LNCAP (cell line): ENCODE measurements around the gene YTHDF1.

Source experiments
- CTCF ChIP-seq: fragments of 450-650 bp; IDR thresholded peaks from 2 replicates; pipeline ENCODE4 v1.5.1; 2017; ENCODE audit warnings: mild to moderate bottlenecking

The YTHDF1 gene

DNA sequence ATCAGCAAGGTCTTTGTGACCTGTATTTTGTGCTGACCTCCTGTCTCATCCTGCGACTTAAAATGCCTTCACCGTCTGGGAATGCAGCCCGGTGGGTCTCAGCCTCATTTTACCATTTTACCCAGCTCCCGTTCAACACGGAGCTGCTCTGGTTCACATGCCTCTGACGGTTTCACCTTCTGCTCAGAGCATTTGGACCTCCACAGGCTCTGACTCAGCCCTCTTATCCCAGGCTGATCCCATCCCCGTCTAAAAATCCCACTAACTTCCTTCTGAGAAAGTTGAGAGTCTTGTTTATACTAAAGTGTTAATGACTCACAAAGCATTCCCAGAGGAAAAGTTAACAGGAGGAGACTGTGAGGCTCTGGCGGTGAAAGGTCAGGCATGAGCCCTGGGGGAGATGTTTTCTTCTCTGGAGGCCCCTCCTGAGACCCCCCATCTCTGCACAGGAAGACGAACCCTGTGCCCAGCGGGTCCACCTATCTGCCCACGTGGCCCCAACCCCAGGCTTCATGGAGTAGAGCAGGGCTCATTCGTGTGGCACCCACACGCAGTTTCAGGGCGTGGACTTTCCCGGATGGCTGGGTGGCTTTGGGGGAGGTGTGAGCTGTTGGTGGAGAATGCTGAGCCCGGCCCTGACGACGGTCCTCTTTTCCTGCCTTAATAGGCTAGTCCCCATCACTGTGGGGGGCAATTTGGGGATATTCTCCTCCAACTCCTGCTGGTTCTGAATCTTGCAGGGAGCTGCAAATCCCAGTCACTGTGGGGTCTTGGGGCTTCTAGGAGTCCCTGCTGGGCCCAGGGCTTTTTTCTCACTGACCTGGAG, 16.5 kb upstream of the YTHDF1 start:
- no peak for TF ChIP-seq CTCF

GRCh38 chr20:63230800-63231268, 14.9 kb upstream of the YTHDF1 start:
- peak; percentile 53 for TF ChIP-seq CTCF

DNA sequence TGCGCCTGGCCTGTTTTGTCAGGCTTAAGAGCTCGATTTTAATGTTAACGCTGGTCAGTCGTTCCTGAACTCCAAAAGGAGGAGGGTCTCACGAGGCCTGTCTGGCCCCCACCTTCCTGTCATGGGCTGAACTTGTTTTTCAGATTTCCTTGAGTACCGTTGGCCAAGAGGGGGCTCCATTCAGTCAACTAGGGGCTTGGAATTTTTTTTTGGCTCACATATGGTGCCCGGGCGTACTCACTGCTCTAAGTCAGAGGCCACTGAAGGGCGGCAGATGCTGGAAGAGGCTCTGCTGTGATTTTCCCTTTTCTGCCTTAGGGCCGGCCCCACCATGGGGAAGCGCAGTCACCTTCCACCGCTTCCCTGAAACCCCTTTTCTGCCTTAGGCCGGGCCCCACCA, 12.9 kb upstream of the YTHDF1 start:
- TF ChIP-seq CTCF = no peak

DNA sequence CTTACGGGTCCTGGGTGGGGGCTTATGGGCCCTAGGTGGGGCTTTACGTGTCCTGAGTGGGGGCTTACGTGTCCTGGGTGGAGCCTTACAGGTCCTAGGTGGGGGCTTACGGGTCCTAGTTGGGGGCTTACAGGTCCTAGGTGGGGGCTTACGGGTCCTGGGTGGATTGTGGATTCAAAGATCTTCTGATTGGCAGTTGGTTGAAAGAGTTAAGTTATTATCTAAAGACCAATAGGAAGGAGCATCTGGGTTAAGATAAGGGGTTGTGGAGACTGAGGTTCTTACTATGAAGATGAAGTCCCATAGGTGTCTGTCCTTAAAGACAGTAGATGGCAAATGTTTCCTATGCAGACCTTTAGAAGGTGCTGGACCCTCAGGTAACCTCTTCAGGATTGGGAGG, 11.3 kb upstream of the YTHDF1 start:
- TF ChIP-seq CTCF = no peak

DNA sequence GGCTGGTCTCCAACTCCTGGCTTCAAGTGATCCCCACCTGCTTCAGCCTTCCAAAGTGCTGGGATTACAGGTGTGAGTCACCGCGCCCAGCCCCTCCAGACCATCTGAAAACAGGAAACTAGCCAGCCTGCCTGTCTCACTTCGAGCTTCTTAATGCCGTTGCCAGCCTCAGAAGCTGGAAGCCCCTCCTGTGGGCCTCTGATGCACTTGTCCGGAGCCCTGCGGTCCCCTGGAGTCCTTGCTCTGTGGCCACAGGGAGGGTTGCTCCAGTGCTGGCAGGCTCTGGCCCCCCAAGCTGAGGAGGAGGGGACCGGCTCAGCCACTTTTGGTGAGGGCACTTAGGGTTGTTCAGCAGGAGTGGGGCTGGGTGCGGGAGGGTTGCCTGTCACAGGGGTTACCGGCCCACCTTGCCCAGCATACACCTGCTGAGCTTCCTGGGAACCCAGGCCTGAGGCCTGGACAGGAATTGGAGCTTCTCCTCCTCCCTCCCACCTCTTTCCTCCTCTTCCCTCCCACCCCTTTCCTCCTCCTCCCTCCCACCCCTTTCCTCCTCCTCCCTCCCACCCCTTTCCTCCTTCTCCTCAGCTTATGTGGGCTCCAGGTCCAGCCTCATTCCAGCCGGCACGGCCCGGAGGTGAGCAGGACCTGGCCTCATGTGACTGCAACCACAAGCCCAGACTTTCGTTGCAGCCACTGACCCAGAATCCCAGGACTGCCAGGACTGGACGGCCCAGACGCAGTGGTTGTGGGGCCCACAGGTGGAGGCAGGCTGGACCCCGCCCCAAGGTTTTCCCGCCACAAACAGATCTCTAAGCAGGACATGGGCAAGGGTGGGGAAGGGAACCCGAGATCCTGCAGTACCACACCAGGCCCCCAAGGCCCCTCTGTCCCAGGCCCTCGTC, 10.4 kb upstream of the YTHDF1 start:
- TF ChIP-seq CTCF = no peak

DNA sequence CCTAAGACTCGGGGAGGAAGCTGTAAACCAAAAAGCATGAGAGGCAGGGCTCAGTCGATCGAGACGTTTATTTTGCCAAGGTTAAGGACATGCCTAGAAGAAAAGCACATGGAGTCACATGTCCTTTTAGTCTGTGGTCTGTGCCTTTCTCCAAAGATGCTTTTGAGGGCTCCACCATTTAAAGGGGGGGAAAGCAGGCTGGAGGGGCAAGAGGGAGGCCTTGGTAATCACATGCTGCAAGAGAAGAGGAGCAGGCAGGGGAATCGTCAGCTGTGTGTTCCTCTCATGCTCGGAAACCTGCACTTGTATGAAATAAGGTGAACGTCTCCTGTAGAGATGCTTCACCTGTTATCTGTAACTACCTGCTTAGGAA, 9.1 kb upstream of the YTHDF1 start:
- TF ChIP-seq CTCF = no peak

DNA sequence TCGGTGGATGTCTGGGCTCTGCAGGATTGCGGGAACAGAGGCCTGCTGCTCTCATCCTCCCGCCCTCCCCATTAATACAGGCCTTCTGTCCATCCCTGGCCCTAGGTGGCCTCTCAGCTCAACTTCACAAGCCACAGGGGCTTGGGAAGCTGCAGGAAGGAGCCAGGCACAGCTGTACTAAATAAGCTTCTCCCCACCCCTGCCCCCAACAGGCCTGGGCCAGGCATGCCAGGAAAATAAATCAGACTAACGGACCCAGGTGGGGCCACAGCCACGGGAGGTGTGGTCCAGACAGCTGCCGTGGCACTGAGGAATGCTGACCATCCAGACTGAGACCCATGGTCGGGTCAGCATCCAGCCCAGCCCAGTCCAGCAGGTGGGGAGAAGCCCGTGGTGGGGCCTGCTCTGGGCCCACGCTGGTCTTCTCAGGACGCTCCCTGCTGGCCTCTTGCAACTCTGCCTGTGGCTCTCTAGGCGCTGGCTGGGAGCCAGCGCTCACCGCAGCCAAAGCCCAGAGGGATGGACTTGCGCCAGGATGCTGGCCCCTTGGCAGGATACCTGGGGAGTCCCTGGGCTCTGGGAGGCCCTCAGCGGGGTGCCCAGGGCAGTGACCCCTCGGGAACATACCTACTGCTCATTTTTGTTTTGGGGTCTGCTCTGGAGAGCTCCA, 8.6 kb upstream of the YTHDF1 start:
- peak; percentile 39 for TF ChIP-seq CTCF
